HepG2 (cell line): ENCODE data around the gene C20orf144. TPM values are rescaled to one million over a fixed set of nuclear protein-coding genes. Genes with fewer than 3 reads are reported as not detected.

Experiments used
- EP300 ChIP-seq, 3 experiments: sonication (generic) in 1 of 3; formaldehyde crosslinking in 1 of 3; IDR thresholded peaks; 2 replicates each; pipeline versions ENCODE4 v1.5.1 to v1.6.1; 2011 to 2020; ENCODE audit warnings: low read depth in 2 of 3, low read length in 2 of 3, borderline replicate concordance in 1 of 3, improper control_type of control experiment in 1 of 3, mild to moderate bottlenecking in 1 of 3, missing genetic modification reagents in 1 of 3, moderate library complexity in 1 of 3
- ETV5 ChIP-seq: IDR thresholded peaks from 2 replicates; pipeline ENCODE4 v1.6.1; 2018; ENCODE audit warnings: missing biosample characterization, missing genetic modification reagents, inconsistent platforms, borderline replicate concordance
- HNF4G ChIP-seq, 2 experiments: sonication (generic) in 1 of 2; formaldehyde crosslinking in 1 of 2; IDR thresholded peaks; 2 replicates each; pipeline versions ENCODE4 v1.4.0 to v1.6.1; 2011 to 2020; ENCODE audit warnings: borderline replicate concordance in 2 of 2, low read depth in 2 of 2, mild to moderate bottlenecking in 2 of 2, low read length in 1 of 2, missing genetic modification reagents in 1 of 2, moderate library complexity in 1 of 2
- IRX3 ChIP-seq: sonication (generic); formaldehyde crosslinking; IDR thresholded peaks from 2 replicates; pipeline ENCODE4 v1.8.1; 2023; ENCODE audit warnings: mild to moderate bottlenecking, low read depth, missing genetic modification reagents, borderline replicate concordance
- JARID2 ChIP-seq: sonication (generic); formaldehyde crosslinking; IDR thresholded peaks from 2 replicates; pipeline ENCODE4 v1.8.1; 2023; ENCODE audit warnings: missing genetic modification reagents, inconsistent platforms; ENCODE audit not compliant: insufficient replicate concordance
- KDM5B ChIP-seq: sonication (generic); formaldehyde crosslinking; IDR thresholded peaks from 2 replicates; pipeline ENCODE4 v1.4.0; 2020; ENCODE audit warnings: missing genetic modification reagents, mild to moderate bottlenecking, borderline replicate concordance
- POLR2A ChIP-seq, 2 experiments: IDR thresholded peaks; 2 replicates each; pipeline ENCODE4 v1.6.1; 2011; ENCODE audit warnings: low read depth in 2 of 2, low read length in 2 of 2, mild to moderate bottlenecking in 1 of 2, moderate library complexity in 1 of 2; ENCODE audit not compliant: insufficient read depth in 1 of 2
- RORA ChIP-seq: sonication (generic); formaldehyde crosslinking; IDR thresholded peaks from 2 replicates; pipeline ENCODE4 v1.5.0; 2020; ENCODE audit warnings: mild to moderate bottlenecking, missing genetic modification reagents, moderate library complexity
- SALL1 ChIP-seq: sonication (generic); formaldehyde crosslinking; IDR thresholded peaks from 2 replicates; pipeline ENCODE4 v1.8.0; 2022; ENCODE audit warnings: mild to moderate bottlenecking, missing genetic modification reagents
- ZNF615 ChIP-seq: sonication (generic); formaldehyde crosslinking; IDR thresholded peaks from 2 replicates; pipeline ENCODE4 v1.5.0; 2020; ENCODE audit warnings: mild to moderate bottlenecking, missing genetic modification reagents, borderline replicate concordance
- polyA plus RNA-seq, 8 experiments: library from polyadenylated mRNA; depleted of rRNA in 3 of 8; stranded (reverse) in 7 of 8; unstranded in 1 of 8; fragments of >200 nt; fragmentation: Illumina TruSeq in 4 of 8; extraction: Trizol in 4 of 8; gene quantifications; 2 replicates each; pipeline versions ENCODE4 v1.2.1 to v1.2.3, GENCODE V29; 2011 to 2016; ENCODE audit warnings: low read depth in 4 of 8, missing spikeins in 1 of 8, mixed read lengths in 1 of 8; ENCODE audit not compliant: insufficient read depth in 1 of 8
- total RNA-seq, 5 experiments: library from RNA; depleted of rRNA; stranded (reverse); fragments of >200 nt; fragmentation: Illumina TruSeq; extraction: Trizol; gene quantifications; 2 replicates each; pipeline ENCODE4 v1.2.3, GENCODE V29; 2016; ENCODE audit warnings: low read depth in 1 of 5
- TF ChIP-seq, protein P1 (sequence below): sonication (generic); formaldehyde crosslinking; IDR thresholded peaks from 2 replicates; pipeline ENCODE4 v1.5.0; 2020; ENCODE audit warnings: missing genetic modification reagents
- TF ChIP-seq, protein P2 (sequence below): sonication (generic); formaldehyde crosslinking; IDR thresholded peaks from 2 replicates; pipeline ENCODE4 v1.8.1; 2023; ENCODE audit warnings: mild to moderate bottlenecking, missing genetic modification reagents
- TF ChIP-seq, protein P3 (sequence below): sonication (generic); formaldehyde crosslinking; IDR thresholded peaks from 2 replicates; pipeline ENCODE4 v1.4.0; 2020; ENCODE audit warnings: missing genetic modification reagents
- TF ChIP-seq, protein P4 (sequence below): sonication (generic); formaldehyde crosslinking; IDR thresholded peaks from 2 replicates; pipeline ENCODE4 v1.8.1; 2022; ENCODE audit warnings: low read depth, mild to moderate bottlenecking, missing genetic modification reagents
- TF ChIP-seq, protein P5 (sequence below): sonication (generic); formaldehyde crosslinking; IDR thresholded peaks from 2 replicates; pipeline ENCODE4 v1.4.0; 2020; ENCODE audit warnings: missing genetic modification reagents
- TF ChIP-seq, protein P6 (sequence below): sonication (generic); formaldehyde crosslinking; IDR thresholded peaks from 2 replicates; pipeline ENCODE4 v1.4.0; 2020; ENCODE audit warnings: mild to moderate bottlenecking, missing genetic modification reagents

The C20orf144 gene
- total and polyA plus RNA-seq, 2 of the 13 experiments (the other 11 are each of a cell fraction or from before 2014, with no cell fraction given) = 0.09 to 0.16 TPM

DNA sequence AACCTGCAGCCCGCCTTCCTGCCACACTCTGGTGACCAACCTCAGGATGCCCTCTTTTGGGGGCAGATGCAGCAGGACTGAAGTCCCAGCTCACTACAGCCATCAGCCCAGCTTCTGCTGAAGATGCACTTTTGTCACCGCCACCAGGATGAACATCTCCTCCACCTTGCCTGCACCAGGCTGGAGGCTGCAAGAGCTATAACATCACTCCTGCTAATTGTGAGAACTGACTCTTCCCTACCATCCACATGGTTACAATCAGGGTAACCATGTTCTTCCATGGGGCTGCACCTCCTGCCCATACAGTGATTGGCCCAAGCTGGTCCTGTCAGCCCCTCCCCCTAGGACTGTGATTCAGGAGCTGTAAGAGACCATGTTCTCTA, 2.6 kb downstream of the C20orf144 start (continued):
- TF ChIP-seq, protein P1, sequence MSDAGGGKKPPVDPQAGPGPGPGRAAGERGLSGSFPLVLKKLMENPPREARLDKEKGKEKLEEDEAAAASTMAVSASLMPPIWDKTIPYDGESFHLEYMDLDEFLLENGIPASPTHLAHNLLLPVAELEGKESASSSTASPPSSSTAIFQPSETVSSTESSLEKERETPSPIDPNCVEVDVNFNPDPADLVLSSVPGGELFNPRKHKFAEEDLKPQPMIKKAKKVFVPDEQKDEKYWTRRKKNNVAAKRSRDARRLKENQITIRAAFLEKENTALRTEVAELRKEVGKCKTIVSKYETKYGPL (CRISPR knock-in tag) = no peak
- TF ChIP-seq, protein P2, sequence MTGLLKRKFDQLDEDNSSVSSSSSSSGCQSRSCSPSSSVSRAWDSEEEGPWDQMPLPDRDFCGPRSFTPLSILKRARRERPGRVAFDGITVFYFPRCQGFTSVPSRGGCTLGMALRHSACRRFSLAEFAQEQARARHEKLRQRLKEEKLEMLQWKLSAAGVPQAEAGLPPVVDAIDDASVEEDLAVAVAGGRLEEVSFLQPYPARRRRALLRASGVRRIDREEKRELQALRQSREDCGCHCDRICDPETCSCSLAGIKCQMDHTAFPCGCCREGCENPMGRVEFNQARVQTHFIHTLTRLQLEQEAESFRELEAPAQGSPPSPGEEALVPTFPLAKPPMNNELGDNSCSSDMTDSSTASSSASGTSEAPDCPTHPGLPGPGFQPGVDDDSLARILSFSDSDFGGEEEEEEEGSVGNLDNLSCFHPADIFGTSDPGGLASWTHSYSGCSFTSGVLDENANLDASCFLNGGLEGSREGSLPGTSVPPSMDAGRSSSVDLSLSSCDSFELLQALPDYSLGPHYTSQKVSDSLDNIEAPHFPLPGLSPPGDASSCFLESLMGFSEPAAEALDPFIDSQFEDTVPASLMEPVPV (CRISPR knock-in tag) = 0 out of 2 replicates have a peak, but pooled peaks have one; percentile 53
- TF ChIP-seq EP300 (IDR thresholded peaks at IDR 0.05; ENCODE audit: low read depth in 2 of 2, low read length in 2 of 2) (no peak), EP300 (CRISPR knock-in tag; IDR thresholded peaks at IDR 0.05; ENCODE audit: borderline replicate concordance) (no peak; the same call in 1 of the 2 replicates), HNF4G (IDR thresholded peaks at IDR 0.05; ENCODE audit: borderline replicate concordance, low read depth, low read length) (no peak), HNF4G (CRISPR knock-in tag; IDR thresholded peaks at IDR 0.05; ENCODE audit: borderline replicate concordance, low read depth) (no peak), ZNF615 (CRISPR knock-in tag) (no peak), RORA (CRISPR knock-in tag) (no peak), SALL1 (CRISPR knock-in tag) (peak; percentile 8; the same call in 1 of the 2 replicates), JARID2 (no peak), KDM5B (CRISPR knock-in tag) (no peak), IRX3 (0 out of 2 replicates have a peak, but pooled peaks have one; percentile 35), ETV5 (CRISPR knock-in tag) (0 out of 2 replicates have a peak, but pooled peaks have one; percentile 1), POLR2A (IDR thresholded peaks at IDR 0.05; ENCODE audit: insufficient read depth in 1 of 2, low read depth in 2 of 2, low read length in 2 of 2) (peak in 1 of 2 experiments; percentile 50; a peak in 1 of 4 replicates)
- TF ChIP-seq, protein P3, sequence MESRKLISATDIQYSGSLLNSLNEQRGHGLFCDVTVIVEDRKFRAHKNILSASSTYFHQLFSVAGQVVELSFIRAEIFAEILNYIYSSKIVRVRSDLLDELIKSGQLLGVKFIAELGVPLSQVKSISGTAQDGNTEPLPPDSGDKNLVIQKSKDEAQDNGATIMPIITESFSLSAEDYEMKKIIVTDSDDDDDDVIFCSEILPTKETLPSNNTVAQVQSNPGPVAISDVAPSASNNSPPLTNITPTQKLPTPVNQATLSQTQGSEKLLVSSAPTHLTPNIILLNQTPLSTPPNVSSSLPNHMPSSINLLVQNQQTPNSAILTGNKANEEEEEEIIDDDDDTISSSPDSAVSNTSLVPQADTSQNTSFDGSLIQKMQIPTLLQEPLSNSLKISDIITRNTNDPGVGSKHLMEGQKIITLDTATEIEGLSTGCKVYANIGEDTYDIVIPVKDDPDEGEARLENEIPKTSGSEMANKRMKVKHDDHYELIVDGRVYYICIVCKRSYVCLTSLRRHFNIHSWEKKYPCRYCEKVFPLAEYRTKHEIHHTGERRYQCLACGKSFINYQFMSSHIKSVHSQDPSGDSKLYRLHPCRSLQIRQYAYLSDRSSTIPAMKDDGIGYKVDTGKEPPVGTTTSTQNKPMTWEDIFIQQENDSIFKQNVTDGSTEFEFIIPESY (CRISPR knock-in tag) = 0 out of 2 replicates have a peak, but pooled peaks have one; percentile 7
- TF ChIP-seq, protein P4, sequence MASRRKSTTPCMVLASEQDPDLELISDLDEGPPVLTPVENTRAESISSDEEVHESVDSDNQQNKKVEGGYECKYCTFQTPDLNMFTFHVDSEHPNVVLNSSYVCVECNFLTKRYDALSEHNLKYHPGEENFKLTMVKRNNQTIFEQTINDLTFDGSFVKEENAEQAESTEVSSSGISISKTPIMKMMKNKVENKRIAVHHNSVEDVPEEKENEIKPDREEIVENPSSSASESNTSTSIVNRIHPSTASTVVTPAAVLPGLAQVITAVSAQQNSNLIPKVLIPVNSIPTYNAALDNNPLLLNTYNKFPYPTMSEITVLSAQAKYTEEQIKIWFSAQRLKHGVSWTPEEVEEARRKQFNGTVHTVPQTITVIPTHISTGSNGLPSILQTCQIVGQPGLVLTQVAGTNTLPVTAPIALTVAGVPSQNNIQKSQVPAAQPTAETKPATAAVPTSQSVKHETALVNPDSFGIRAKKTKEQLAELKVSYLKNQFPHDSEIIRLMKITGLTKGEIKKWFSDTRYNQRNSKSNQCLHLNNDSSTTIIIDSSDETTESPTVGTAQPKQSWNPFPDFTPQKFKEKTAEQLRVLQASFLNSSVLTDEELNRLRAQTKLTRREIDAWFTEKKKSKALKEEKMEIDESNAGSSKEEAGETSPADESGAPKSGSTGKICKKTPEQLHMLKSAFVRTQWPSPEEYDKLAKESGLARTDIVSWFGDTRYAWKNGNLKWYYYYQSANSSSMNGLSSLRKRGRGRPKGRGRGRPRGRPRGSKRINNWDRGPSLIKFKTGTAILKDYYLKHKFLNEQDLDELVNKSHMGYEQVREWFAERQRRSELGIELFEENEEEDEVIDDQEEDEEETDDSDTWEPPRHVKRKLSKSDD (CRISPR knock-in tag) = no peak
- TF ChIP-seq, protein P5, sequence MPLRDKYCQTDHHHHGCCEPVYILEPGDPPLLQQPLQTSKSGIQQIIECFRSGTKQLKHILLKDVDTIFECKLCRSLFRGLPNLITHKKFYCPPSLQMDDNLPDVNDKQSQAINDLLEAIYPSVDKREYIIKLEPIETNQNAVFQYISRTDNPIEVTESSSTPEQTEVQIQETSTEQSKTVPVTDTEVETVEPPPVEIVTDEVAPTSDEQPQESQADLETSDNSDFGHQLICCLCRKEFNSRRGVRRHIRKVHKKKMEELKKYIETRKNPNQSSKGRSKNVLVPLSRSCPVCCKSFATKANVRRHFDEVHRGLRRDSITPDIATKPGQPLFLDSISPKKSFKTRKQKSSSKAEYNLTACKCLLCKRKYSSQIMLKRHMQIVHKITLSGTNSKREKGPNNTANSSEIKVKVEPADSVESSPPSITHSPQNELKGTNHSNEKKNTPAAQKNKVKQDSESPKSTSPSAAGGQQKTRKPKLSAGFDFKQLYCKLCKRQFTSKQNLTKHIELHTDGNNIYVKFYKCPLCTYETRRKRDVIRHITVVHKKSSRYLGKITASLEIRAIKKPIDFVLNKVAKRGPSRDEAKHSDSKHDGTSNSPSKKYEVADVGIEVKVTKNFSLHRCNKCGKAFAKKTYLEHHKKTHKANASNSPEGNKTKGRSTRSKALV (CRISPR knock-in tag) = no peak
- TF ChIP-seq, protein P6, sequence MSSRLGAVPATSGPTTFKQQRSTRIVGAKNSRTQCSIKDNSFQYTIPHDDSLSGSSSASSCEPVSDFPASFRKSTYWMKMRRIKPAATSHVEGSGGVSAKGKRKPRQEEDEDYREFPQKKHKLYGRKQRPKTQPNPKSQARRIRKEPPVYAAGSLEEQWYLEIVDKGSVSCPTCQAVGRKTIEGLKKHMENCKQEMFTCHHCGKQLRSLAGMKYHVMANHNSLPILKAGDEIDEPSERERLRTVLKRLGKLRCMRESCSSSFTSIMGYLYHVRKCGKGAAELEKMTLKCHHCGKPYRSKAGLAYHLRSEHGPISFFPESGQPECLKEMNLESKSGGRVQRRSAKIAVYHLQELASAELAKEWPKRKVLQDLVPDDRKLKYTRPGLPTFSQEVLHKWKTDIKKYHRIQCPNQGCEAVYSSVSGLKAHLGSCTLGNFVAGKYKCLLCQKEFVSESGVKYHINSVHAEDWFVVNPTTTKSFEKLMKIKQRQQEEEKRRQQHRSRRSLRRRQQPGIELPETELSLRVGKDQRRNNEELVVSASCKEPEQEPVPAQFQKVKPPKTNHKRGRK (CRISPR knock-in tag) = no peak
